ENCODE measurements around the gene KIAA1671.

Gene KIAA1671

DNA sequence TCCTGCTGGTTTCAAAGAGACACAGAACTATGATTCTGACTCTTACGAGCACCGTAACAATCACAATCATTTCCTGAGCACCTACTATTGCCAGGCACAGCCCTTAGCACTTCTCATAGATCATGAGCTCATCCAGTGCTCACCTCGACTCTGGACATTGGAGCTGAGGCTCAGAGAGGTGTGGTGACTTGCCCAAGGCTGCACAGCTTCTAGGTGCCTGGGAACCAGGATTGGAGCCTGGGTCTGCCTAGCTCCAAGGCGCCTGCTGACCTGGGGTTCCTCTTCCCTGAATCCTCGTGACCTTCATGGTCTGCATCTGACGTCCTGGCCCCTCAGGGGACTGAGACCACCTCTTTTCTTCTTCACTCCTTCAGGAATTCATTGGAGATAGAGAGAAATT is 196.5 kb downstream of the KIAA1671 start:
- H3K27me3 Mint-ChIP-seq: no peaks in the 10 kb centered on the region
- no peak overlapping the region for H3K27ac Mint-ChIP-seq
- DNase-seq: no peak

DNA sequence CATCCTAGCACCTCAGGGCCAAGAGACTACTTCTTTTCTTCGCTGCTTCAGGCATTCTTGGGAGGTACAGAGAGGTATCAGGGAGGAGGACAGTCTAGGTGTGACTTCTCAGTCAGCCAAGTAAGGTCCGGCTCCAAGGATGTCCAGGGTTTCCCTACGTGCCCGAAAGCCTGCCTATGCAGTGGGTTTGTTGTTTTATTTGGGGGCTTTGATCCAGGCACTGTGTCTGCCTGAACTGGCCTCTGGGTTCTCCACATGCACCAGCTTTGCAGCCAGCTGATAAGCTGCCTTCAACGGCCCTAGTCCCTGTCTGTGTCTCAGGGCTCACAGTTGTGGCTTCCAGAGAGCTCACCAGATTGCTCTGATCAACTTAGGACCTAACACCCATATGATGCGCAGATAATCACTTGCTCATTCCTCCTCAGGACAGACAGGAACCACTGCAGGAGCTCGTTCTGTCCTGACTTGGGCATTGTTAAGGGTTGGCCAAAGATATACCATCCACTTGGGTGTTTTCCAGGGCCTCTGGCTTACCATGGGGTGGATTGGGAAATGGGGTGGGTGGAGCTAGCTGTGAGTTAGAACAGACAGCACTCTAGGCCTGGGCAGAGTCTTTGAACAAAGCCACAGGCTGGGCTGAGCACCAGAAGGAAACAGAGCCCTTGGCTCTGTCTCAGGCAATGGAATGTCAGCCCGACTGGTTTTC is 201.6 kb downstream of the KIAA1671 start:
- no peaks in the 10 kb centered on the region for H3K4me1 Mint-ChIP-seq (ENCODE audit: low read depth)
- H3K9me3 Mint-ChIP-seq: no peaks in the 10 kb centered on the region
- no peaks in the 10 kb centered on the region for H3K27me3 Mint-ChIP-seq
- no peaks in the 10 kb centered on the region for H3K36me3 Mint-ChIP-seq (ENCODE audit: low read depth)
- no peak overlapping the region for H3K4me3 Mint-ChIP-seq
- no peak overlapping the region for H3K27ac Mint-ChIP-seq
- DNase-seq: no peak

More for the DNA sequence above, 196.5 kb downstream of the KIAA1671 start:
- Mint-ChIP-seq H3K9me3 (no peaks in the 10 kb centered on the region), H3K4me1 (ENCODE audit: low read depth) (no peaks in the 10 kb centered on the region), H3K4me3 (no peak overlapping the region), H3K36me3 (ENCODE audit: low read depth) (no peaks in the 10 kb centered on the region)

DNA sequence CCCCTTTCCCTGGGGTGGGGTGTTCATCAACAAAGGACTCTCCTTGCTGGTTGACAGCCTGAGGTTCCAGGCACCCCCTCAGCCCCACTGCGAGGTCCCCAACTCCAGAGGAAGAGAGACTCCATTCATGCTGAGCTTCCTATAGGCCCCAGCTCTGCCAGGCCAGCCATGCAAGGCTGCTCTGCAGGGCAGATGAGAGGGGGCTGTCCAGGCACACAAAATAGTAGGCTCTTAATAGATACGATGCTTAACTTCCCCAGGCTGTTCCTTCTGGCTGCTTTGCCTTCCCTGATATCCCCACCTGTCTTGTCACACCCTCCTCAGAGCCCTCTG is 202.1 kb downstream of the KIAA1671 start:
- Mint-ChIP-seq H3K4me3 (no peak overlapping the region), H3K36me3 (ENCODE audit: low read depth) (no peaks in the 10 kb centered on the region), H3K27me3 (no peaks in the 10 kb centered on the region), H3K9me3 (no peaks in the 10 kb centered on the region), H3K4me1 (ENCODE audit: low read depth) (no peaks in the 10 kb centered on the region), H3K27ac (no peak overlapping the region)
- no peak for DNase-seq

DNA sequence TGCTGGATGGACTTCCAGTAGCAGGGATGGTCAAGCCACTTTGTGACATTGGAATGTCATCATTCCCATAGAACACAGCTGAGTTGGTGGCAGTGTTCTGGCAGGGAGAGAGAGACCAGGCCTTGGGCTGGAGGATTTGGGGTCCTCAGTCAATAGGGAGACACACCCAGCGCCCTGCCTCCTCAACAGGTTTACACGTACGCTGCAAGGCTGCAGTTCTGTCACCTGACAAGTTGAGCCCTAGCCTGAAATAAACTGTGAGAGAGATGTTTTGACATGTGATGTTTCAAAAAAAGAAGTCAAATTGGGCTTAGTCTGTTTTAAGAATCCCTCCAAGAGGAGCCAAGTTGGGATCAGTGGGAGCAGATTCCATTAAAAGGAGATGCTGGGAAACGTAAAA is 204.2 kb downstream of the KIAA1671 start:
- DNase-seq: no peak
- Mint-ChIP-seq H3K4me1 (ENCODE audit: low read depth) (peaks cover 5% of the 10 kb centered on the region), H3K27me3 (no peaks in the 10 kb centered on the region), H3K9me3 (no peaks in the 10 kb centered on the region), H3K36me3 (ENCODE audit: low read depth) (no peaks in the 10 kb centered on the region), H3K27ac (no peak overlapping the region), H3K4me3 (no peak overlapping the region)

DNA sequence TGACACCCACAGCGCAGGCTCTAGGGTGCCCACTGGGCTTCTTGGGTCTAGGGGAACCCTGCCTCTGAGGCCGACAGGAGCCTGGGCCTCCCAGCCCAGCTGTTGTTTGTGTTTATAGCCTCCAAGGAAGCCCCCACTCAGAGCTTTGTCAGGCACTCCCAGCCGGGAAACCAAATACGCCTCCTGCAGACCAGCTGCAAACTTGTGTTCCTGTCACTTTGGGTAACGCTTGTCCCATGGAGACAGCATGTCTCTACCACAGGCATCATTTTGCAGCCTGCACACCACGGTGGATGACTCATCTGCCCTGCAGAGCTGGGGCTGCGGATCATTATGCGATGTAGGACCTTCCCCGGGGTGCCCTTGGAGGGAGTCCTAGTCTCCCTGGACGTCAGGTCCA is 206.5 kb downstream of the KIAA1671 start:
- Mint-ChIP-seq H3K4me1 (ENCODE audit: low read depth) (peaks cover 5% of the 10 kb centered on the region), H3K27me3 (no peaks in the 10 kb centered on the region), H3K36me3 (ENCODE audit: low read depth) (no peaks in the 10 kb centered on the region), H3K4me3 (no peak overlapping the region), H3K9me3 (no peaks in the 10 kb centered on the region), H3K27ac (no peak overlapping the region)
- no peak for DNase-seq

DNA sequence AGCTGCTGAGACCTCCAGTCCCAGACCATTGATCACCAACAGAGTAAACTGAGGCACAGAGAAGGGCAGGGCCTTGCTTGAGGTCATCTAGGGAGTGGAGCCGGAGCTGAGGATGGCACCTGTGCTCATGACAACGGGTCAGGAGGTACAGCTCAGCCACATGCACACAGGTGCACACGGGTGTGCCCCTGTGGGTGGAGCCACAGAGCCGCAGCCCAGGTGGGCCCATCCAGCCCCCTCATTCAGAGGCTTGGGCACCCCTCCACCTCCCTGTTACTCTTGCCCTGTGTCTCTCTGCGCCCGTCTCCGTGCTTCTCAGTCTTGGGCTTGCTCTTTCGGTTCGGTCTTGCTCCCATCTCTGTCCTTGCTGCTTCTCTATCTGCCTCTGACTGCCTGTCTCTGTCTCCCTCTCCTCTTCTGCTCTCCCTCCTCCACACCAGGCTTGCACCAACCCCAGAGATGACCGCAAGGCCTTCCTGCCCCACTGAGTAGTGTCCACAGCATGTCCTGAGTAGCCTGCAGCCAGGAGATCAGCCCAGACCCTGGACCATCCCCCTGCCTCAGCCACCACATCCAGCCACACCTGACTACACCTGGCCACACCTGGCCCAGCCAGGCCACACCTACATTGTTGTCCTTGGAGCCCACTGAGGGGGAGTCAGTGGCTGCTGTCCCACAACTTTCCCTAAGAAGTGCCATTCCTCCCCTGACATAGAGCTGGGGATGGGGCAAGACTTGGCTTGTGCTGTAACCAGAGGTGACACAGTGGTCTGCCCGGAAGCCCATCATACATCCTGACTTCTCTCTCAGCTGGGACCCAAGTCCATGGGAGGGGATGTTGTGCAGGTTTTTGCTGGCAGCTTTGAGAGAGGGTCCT is 207.8 kb downstream of the KIAA1671 start:
- peak overlapping the region; percentile 1 for H3K27ac Mint-ChIP-seq
- no peaks in the 10 kb centered on the region for H3K36me3 Mint-ChIP-seq (ENCODE audit: low read depth)
- no peaks in the 10 kb centered on the region for H3K9me3 Mint-ChIP-seq
- no peak for DNase-seq
- H3K4me1 Mint-ChIP-seq (ENCODE audit: low read depth): peaks cover 8% of the 10 kb centered on the region
- H3K27me3 Mint-ChIP-seq: no peaks in the 10 kb centered on the region
- H3K4me3 Mint-ChIP-seq: no peak overlapping the region

DNA sequence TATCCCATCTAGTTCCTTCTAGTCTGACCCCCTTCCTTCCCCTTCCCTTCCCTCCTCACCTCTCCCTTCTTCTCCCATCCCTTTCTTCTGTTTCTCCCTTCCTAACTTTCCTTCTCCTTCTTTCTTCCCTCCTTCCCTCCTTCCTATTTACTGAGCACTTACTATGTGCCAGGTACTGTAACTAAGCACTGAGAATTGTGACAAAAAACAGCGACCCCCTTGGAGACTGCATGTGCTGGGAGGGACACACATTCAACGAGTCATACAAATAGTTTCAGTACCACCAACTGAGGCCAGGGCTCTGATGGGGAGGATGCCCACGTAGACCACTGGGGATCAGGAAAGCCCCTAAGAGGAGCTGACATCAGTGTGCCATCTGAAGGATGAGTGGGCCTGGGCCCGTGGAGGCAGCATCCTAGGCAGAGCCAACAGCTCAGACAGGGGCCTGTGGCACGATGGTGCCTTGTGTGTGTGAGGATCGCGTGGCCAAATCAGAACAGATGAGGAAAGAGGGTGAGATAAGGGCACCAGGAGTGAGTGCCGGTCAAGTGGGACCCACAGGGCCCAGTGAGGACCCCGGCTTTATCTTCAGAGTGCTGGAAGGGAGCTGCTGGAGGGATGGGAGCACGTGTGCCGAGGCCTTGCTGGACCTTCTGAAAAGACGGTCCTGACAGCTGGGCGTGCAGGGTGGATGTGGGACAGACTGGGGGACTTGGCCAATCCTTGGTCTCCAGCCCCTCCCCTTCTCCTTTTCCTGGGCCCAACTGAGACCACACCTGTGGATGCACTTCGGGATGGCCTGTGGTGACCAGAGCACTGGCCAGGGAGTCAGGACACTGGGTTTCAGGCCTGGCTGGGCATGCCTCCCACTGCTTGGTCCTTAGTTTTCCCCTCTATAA is 208.8 kb downstream of the KIAA1671 start:
- peaks cover 8% of the 10 kb centered on the region for H3K4me1 Mint-ChIP-seq (ENCODE audit: low read depth)
- no peaks in the 10 kb centered on the region for H3K27me3 Mint-ChIP-seq
- H3K9me3 Mint-ChIP-seq: no peaks in the 10 kb centered on the region
- DNase-seq: no peak
- H3K36me3 Mint-ChIP-seq (ENCODE audit: low read depth): no peaks in the 10 kb centered on the region
- peak overlapping the region; percentile 8 for H3K27ac Mint-ChIP-seq
- H3K4me3 Mint-ChIP-seq: no peak overlapping the region

DNA sequence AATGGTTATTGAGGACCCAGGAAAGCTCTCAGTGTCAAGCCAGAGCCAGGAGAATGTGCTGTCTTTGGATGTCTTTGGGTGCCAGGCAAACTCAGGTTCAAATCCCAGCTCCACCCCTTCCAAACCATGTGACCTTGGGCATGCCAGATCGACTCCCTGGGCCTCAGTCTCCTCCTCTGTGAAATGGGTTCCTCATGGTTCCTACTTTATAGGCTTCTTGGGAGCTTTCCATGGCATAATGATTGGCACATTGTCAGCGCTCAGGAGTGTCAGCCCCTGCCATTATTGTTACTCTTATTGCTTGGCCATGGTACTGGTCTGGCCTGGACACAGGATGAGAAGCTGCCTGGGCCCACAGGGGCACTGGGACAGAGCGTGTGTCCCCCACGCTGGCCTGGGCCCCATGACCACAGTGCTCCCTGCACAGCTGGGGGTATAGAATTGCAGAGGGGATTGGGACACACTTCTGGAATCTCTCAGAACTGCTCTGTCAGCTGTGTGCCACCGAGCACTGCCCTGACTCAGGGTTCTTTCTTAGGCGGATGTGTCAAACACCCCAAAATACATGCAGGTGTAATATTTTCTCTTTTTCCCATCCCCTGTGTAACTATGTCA is 209.5 kb downstream of the KIAA1671 start:
- no peaks in the 10 kb centered on the region for H3K36me3 Mint-ChIP-seq (ENCODE audit: low read depth)
- H3K27me3 Mint-ChIP-seq: no peaks in the 10 kb centered on the region
- no peak for DNase-seq
- no peaks in the 10 kb centered on the region for H3K9me3 Mint-ChIP-seq
- H3K4me3 Mint-ChIP-seq: no peak overlapping the region
- peaks cover 8% of the 10 kb centered on the region for H3K4me1 Mint-ChIP-seq (ENCODE audit: low read depth)
- H3K27ac Mint-ChIP-seq: peak overlapping the region; percentile 18

DNA sequence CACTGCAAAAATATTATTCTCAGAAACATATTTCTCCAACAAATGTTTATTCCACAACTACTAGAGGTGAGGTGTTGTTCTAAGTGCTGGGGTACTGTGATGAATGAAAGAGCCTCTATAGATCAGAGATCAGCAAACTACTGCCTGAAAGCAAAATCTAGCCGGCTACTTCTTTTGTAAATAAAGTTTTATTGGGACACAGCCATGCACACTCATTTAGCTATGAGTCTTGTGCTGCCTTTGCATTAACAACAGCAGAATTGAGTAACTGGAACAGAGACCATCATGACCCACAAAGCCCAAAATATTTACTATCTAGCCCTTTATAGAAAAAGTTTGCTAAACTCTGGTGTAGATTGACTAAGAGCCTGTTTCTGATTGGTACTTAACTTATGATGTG is 210.0 kb downstream of the KIAA1671 start:
- Mint-ChIP-seq H3K9me3 (no peaks in the 10 kb centered on the region), H3K4me3 (no peak overlapping the region), H3K36me3 (ENCODE audit: low read depth) (no peaks in the 10 kb centered on the region), H3K27ac (peak overlapping the region; percentile 26), H3K27me3 (no peaks in the 10 kb centered on the region), H3K4me1 (ENCODE audit: low read depth) (peaks cover 8% of the 10 kb centered on the region)
- no peak for DNase-seq

DNA sequence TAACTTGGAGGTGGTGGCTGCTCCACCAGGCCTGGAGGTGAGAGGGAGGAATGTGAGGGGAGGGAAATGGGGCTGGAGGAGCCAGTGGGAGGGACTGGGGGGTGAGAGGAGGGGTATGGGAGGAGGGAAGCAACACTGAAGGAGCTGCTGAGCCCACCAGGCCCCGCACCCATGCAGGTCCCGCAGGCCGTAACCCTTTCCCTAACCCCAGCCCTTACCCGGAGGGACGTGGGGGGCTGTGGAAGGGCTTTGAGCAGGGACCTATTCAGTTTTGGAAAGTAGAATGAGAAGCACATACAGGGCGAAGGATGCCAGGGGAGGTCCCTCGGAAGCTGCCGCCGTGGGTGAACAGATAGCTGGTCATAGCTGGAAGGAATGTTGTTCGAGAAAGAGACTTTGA is 213.3 kb downstream of the KIAA1671 start:
- no peak overlapping the region for H3K4me3 Mint-ChIP-seq
- H3K4me1 Mint-ChIP-seq (ENCODE audit: low read depth): peaks cover 8% of the 10 kb centered on the region
- no peak for DNase-seq
- no peaks in the 10 kb centered on the region for H3K27me3 Mint-ChIP-seq
- H3K27ac Mint-ChIP-seq: no peak overlapping the region
- H3K9me3 Mint-ChIP-seq: no peaks in the 10 kb centered on the region
- H3K36me3 Mint-ChIP-seq (ENCODE audit: low read depth): no peaks in the 10 kb centered on the region

DNA sequence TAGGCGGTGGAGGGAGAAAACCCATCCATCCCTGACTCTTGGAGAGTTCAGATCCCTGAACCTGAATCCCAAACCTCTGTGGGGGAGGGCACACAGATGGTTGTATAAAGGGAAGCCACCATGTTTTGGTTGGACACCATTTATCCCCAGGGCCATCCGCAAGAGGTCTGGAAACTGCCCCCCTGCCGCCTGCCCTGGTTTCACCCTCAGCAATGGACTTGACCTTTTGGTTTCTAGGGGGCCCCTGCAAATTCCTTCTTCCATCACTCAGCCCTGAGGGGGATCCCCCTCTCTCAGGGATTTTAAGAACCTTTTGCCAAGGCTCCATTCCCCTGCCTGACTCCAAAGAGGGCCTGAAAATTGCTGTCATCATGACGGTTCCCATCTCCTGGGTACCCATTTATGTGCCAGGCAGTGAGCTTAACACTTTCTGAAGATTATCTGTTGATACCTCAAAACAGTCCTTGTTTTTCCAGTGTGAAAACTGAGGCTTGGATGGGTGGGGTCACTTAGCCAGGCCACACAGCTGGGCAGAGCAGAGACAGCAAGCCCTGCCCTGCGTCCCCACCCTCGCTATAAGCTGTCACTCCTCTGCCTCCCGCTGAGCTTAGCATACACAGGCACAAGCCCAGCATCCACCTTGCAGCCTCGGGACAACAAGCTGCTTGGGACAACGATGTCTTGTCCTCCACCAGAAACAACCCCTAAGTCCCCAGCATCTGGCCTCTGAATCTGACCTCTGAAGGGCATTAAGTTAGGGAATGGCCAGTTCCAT is 213.9 kb downstream of the KIAA1671 start:
- Mint-ChIP-seq H3K4me1 (ENCODE audit: low read depth) (peaks cover 3% of the 10 kb centered on the region), H3K36me3 (ENCODE audit: low read depth) (no peaks in the 10 kb centered on the region), H3K27ac (no peak overlapping the region), H3K27me3 (no peaks in the 10 kb centered on the region), H3K4me3 (no peak overlapping the region), H3K9me3 (no peaks in the 10 kb centered on the region)
- DNase-seq: no peak

DNA sequence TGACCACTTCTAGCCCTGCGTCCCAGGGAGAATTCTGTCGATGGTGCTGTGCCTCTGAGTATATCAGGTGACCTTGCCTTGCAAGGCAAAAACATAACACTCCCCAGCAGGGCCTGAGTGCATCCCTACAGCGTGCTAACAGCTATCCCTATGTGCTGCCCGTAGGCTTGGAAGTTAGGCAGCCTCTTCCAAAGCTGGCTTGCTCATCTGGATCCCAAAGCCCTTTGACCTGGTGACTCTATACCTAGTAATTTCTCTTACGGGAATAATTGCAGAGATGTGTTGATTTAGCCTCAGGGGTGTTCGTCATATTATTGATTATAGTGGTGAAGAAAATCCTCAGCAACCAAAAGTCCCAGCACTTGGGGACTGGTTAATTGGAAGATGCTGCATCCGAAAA is 214.6 kb downstream of the KIAA1671 start:
- Mint-ChIP-seq H3K4me3 (no peak overlapping the region), H3K27ac (no peak overlapping the region), H3K9me3 (no peaks in the 10 kb centered on the region), H3K36me3 (ENCODE audit: low read depth) (no peaks in the 10 kb centered on the region), H3K4me1 (ENCODE audit: low read depth) (peaks cover 7% of the 10 kb centered on the region), H3K27me3 (no peaks in the 10 kb centered on the region)
- no peak for DNase-seq

DNA sequence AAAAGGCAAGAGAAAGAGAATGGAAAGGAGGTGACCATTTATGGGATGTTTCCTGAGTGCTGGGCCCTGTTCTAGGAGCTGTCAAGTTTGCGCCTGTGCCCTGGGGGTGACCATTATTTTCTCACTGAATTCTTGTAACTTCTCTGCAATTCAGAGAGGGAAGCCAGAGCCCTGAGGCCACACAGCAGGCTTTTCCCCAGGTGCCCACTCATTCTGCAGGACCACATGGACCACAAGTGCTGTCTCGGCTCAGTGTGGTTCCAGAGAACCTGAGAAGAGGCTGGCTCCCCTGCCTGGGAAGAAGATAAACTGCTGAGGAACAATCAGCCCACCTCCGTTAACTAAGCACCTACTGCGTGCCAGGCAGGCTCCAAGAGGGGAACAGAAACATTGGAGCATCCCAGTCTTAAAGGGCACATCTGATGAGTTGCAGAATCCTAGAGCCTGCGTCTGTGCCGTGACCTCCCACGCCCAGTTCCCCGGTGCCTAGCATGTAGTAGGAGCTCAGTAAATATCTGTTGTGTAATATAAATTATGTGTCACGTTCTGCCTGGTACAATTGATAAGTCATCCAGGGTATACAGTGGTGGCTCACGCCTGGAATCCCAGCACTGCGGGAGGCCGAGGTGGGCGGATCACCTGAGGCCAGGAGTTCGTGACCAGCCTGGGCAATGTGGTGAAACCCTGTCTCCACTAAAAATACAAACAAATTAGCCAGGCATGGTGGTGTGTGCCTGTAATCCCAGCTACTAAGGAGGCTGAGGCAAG is 215.5 kb downstream of the KIAA1671 start:
- H3K4me1 Mint-ChIP-seq (ENCODE audit: low read depth): peaks cover 9% of the 10 kb centered on the region
- no peak overlapping the region for H3K4me3 Mint-ChIP-seq
- no peak overlapping the region for H3K27ac Mint-ChIP-seq
- H3K36me3 Mint-ChIP-seq (ENCODE audit: low read depth): no peaks in the 10 kb centered on the region
- H3K9me3 Mint-ChIP-seq: no peaks in the 10 kb centered on the region
- no peak for DNase-seq
- no peaks in the 10 kb centered on the region for H3K27me3 Mint-ChIP-seq
